Thoracic aorta (tissue), 2 donors: ENCODE measurements around the gene MBD2. TPM values are rescaled to one million over a fixed set of nuclear protein-coding genes. Genes with fewer than 3 reads are reported as not detected.

Experiments
- ATAC-seq: fragments of 150-250 bp; one replicate; pipeline ENCODE4 v1.8.0; 2017; ENCODE audit warnings: low read depth; ENCODE audit not compliant: insufficient number of reproducible peaks, low FRiP score
- DNase-seq: peaks from one replicate; pipeline ENCODE4 v3.0.0-alpha.2; 2020; ENCODE audit warnings: low spot score
- H3K27ac ChIP-seq, 2 donors: fragments of 200-600 bp; sonication (generic); 1 replicate in 1 of 2; 2 replicates in 1 of 2; pipeline ENCODE4 v1.5.1; 2016; ENCODE audit warnings: mild to moderate bottlenecking in 2 of 2, moderate library complexity in 2 of 2
- H3K27me3 ChIP-seq: fragments of 200-600 bp; sonication (generic); replicated peaks from 2 replicates; pipeline ENCODE4 v1.6.0; 2016; ENCODE audit warnings: mild to moderate bottlenecking; ENCODE audit not compliant: insufficient read depth
- H3K36me3 ChIP-seq: fragments of 200-600 bp; sonication (generic); one replicate; pipeline ENCODE4 v1.5.1; 2016
- H3K4me1 ChIP-seq, 2 donors: fragments of 200-600 bp; sonication (generic); 1 replicate in 1 of 2; 2 replicates in 1 of 2; pipeline versions ENCODE4 v1.5.1 to v1.6.0; 2016; ENCODE audit warnings: low read depth in 2 of 2, mild to moderate bottlenecking in 1 of 2; ENCODE audit not compliant: control insufficient read depth in 1 of 2
- H3K4me3 ChIP-seq: fragments of 200-600 bp; sonication (generic); 2 replicates; pipeline ENCODE4 v1.5.1; 2016; ENCODE audit warnings: mild to moderate bottlenecking
- H3K9me3 ChIP-seq: fragments of 200-600 bp; sonication (generic); 2 replicates; pipeline ENCODE4 v1.5.1; 2016
- total RNA-seq, 2 donors: library from RNA; depleted of rRNA; stranded (reverse); fragments of >200 nt; gene quantifications; one replicate each; pipeline versions ENCODE4 v1.1.0 to v1.2.3, GENCODE V29; 2016
- TF ChIP-seq, protein P1 (sequence below): fragments of 200-600 bp; sonication (generic); IDR thresholded peaks from one replicate; pipeline ENCODE4 v1.5.1; 2019; ENCODE audit warnings: antibody characterized with exemption

The MBD2 gene
- total RNA-seq, 2 donors from 2014 or later, result 43.5 to 49.3 TPM

DNA sequence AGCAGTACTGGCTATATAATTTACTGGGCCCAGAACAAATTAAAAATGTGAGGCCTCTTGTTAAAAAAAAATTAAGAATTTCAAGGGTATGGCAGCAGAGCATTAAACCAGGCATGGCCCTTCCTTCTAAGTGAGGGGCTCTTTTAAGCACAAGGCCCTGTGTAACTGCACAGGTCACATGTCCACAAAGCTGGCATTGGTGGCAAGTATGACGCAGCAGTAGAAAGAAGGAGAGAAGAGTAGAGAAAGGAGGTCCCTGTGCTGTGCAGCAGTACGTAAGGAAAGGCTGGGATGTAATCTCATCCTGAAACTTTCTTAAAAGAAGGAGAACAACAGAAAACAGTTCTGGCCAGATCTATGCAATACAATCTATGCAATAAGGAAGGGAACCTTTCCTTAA is 51.2 kb downstream of the MBD2 start:
- no peak for ATAC-seq
- no peak overlapping the region for H3K4me3 ChIP-seq

DNA sequence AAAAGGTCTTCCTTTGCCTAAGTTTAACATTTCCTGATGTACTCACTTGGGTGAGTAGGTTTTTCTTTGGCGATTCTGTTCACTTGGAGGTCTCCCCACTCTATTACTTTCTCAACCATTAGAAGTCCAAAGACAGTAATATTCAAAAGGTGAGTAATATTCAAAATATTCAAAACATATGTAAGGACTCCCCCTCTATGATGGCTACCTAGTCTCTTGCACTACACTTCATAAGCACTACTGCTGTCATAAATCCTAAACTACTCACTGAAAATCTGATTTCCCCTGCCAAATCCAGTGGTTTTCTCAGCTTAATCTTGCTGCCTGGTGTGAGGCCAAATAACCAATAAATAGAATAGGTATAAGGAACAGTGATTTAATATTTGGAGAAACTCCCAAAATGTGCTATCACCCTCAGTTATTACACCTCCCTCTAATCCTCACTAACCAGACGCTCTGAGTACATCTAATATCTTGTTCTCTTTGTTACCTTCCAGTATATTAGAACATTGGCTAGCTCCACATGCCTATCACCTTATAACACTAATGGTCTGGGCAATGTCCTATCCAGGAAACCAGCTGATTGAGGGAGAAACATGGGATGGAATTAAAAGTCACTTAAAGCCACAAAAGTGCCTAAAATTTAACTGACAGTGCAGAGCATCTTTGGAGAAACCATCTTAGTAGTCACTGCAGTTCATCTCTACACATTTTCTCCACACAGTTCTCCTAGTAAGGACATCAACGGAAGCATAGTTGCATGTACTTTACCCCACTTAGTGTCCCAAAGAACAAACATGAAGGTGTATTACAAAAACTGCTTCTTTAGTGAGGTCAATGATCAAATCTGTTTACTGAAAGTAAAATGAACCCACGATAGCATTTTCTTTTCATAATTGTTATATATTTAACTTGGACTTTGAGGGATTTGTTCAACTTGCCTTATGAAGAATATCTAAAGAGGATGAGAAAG is 54.8 kb downstream of the MBD2 start:
- TF ChIP-seq, protein P1, sequence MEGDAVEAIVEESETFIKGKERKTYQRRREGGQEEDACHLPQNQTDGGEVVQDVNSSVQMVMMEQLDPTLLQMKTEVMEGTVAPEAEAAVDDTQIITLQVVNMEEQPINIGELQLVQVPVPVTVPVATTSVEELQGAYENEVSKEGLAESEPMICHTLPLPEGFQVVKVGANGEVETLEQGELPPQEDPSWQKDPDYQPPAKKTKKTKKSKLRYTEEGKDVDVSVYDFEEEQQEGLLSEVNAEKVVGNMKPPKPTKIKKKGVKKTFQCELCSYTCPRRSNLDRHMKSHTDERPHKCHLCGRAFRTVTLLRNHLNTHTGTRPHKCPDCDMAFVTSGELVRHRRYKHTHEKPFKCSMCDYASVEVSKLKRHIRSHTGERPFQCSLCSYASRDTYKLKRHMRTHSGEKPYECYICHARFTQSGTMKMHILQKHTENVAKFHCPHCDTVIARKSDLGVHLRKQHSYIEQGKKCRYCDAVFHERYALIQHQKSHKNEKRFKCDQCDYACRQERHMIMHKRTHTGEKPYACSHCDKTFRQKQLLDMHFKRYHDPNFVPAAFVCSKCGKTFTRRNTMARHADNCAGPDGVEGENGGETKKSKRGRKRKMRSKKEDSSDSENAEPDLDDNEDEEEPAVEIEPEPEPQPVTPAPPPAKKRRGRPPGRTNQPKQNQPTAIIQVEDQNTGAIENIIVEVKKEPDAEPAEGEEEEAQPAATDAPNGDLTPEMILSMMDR, result no peak
- no peak for DNase-seq

More for the DNA sequence above, 51.2 kb downstream of the MBD2 start:
- no peak overlapping the region for H3K27ac ChIP-seq
- TF ChIP-seq, protein P1, result no peak
- no peaks in the 10 kb centered on the region for H3K36me3 ChIP-seq
- H3K9me3 ChIP-seq, result no peaks in the 10 kb centered on the region
- DNase-seq, result no peak
- H3K27me3 ChIP-seq, result no peaks in the 10 kb centered on the region
- H3K4me1 ChIP-seq, result peaks cover 0 to 5% of the 10 kb centered on the region in 2 donors

DNA sequence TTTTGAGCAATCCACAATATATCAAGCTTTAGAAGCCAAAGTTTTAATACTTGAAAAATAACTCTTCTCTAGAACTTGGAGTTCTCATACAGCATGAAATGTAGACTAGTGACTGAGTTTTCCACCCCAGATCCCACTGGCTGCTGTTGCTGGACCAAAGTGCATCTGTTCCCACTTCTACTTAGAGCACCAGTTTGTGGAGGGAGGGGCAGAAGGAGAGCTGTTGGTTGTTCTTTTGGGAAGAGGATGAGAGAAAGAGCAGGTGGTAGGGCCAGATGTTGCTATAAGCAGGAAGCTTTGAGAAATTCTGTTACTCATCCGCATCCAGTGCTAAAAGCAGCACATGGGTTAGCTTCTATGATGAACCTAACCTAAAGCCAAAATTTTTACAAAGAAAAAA is 59.0 kb downstream of the MBD2 start:
- no peaks in the 10 kb centered on the region for H3K27me3 ChIP-seq
- H3K36me3 ChIP-seq, result peaks cover 12% of the 10 kb centered on the region
- no peak overlapping the region for H3K27ac ChIP-seq
- DNase-seq (no peak), ATAC-seq (no peak)
- no peak overlapping the region for H3K4me3 ChIP-seq
- TF ChIP-seq, protein P1, result no peak
- H3K4me1 ChIP-seq, result no peaks in the 10 kb centered on the region
- no peaks in the 10 kb centered on the region for H3K9me3 ChIP-seq

More for the DNA sequence above, 54.8 kb downstream of the MBD2 start:
- H3K27ac ChIP-seq, result no peak overlapping the region
- H3K4me3 ChIP-seq, result no peak overlapping the region
- ATAC-seq, result no peak
- no peaks in the 10 kb centered on the region for H3K36me3 ChIP-seq
- H3K4me1 ChIP-seq, result no peaks in the 10 kb centered on the region
- H3K27me3 ChIP-seq, result no peaks in the 10 kb centered on the region
- no peaks in the 10 kb centered on the region for H3K9me3 ChIP-seq

DNA sequence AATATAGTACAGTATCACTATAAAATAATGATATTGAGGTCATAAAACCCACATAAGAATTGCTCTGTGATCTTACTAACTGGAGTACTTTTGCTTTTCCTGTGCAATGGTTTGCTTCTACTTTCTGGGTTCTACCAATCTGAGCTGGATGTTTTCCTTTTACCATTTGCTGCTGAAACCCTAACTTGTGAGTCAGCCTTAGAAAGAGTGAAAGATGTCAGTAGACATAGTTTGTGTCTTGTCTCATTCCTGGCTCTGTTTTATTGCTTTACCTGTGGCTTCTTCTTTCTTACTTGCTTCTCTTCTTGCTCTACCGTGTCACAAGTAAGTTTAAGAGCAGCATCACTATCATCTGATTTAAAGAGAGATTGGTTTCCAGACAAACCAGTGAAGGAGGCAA is 61.0 kb downstream of the MBD2 start:
- ATAC-seq (no peak), DNase-seq (no peak)
- Histone ChIP-seq H3K27me3 (no peaks in the 10 kb centered on the region), H3K36me3 (peaks cover 29% of the 10 kb centered on the region), H3K4me1 (peaks cover 3 to 6% of the 10 kb centered on the region in 2 donors), H3K4me3 (no peak overlapping the region), H3K9me3 (no peaks in the 10 kb centered on the region), H3K27ac (no peak overlapping the region)
- TF ChIP-seq, protein P1, result no peak

DNA sequence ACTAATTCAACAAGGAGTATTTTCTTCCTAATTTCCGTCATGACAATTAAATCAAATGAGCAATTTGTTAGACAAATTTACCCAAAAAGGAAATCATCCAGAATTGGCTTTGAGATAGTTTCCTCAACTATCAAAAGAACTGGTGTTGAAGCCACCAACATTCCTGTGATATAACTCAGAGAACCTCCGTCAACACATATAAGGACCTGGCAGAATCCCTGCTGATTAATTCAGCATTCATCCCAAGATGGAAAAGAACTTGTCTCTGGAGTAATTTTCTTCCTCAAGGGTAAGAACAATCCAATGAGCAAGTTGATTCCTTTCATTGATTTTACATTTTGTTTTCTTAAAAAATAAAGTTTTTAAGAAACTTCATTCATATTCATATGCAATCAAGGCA is 62.0 kb downstream of the MBD2 start:
- no peak for ATAC-seq
- no peaks in the 10 kb centered on the region for H3K9me3 ChIP-seq
- H3K27ac ChIP-seq, result no peak overlapping the region
- no peaks in the 10 kb centered on the region for H3K27me3 ChIP-seq
- H3K4me1 ChIP-seq, result peaks cover 3 to 7% of the 10 kb centered on the region in 2 donors
- no peak for DNase-seq
- TF ChIP-seq, protein P1, result no peak
- no peak overlapping the region for H3K4me3 ChIP-seq
- H3K36me3 ChIP-seq, result peaks cover 34% of the 10 kb centered on the region
